HG02870 (cell line): ENCODE data around the gene SOD3.

Source experiments
- ATAC-seq: cut with Tn5 transposase; IDR thresholded peaks from one replicate; pipeline ENCODE4 v1.9.1; 2021; ENCODE audit warnings: mild to moderate bottlenecking, moderate library complexity; ENCODE audit not compliant: unreplicated experiment

SOD3 gene

DNA sequence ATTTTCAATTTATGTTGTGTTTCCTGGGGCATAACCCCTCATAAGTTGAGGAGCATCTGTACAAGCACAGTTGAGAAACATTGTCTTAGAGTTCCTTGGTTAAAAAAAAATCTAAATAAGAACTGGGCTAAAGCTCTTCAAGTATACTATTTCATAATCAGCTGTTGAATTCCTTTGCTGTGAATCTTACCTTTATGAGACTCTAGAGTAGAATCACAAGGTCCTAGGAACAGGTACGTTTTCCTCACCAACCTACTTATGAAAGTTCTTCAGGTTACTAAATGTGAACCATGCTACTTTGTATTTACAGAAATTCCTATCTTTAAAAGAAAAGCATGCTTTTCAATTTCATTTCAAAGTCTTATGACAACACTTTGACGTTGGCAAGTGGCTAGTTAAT, 20.9 kb upstream of the SOD3 start:
- ATAC-seq = no peak

DNA sequence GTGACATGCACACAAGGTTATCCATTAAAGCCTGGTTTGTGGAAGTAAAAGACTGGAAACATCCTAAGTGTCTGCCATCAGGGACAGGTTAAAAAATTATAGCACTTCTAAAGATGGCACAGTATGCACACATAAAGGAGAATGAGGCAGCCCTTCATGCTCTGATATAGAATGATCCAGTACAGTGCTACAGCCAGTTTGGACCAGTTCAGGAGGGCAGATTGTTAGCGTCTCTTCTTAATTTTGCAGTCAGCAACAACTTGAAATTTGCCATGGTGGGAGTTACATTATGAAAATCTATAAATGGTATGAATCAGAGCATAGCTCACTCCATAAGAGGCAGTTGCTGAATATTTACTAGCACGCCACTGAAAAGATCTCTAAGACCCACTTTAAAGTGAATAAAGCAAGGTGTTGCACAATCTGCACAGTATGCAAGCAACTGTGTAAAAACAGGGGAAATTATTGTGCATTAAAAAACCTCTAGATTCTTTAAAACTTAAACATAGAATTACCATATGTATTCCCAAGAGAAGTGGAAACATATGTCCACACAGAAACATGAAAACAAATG, 20.3 kb upstream of the SOD3 start:
- ATAC-seq = no peak

DNA sequence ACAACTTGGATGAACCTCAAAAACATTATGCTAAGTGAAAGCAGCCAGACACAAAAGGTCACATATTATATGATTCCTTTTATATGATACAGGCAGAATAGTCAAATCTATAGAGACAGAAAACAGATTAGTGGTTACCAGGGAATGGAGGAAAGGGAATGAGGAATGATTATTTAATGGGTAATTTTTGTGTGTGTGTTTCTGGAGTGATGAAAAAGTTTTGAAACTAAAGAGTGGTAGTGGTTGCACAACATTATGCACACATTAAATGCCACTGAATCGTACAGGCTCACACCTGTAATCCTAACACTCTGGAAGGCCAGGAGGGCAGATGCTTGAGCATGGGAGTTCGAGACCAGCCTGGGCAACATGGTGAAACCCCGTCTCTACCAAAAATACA, 19.6 kb upstream of the SOD3 start:
- ATAC-seq = no peak

DNA sequence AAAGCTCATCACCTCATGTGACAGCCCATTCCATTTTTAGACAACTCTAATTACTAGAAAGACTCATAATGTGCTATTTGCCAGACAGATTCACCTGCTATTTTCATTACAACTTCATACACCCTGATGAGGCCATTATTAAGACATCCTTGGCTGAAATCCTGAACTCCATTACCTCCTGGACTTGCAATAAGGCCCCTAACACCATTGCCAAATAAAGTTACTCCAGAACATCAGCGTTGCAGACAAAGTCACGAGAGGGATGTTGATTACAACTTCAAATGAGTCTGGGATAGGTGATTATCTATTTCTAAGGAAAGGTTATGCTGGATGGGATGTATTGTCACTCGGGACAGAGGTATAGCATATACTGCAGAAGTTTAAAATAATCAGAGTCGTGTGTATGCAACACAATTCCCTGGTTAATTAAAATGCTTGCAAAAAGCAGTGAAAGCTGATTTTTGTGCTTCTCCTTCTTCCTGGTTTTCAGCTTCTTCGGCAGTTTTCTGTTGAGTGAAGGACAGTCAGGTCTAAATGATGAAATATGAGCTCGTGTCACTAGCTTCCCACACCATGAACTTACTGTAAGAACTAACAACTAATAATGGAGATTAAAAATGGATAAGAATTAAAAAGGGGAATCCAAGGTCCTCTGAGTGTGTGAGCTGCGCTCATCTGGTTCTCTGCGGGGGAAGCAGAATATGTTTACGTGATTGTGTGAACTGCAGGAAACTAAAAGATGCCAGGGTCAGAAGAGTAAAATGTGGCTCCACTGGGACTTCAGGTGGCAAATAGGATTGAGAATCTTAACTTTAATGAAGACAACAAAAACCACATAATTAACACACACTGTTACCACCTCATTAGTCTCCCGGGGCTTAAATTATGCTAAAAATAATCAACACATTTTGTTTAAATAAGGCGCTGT, 17.6 kb upstream of the SOD3 start:
- ATAC-seq = no peak

DNA sequence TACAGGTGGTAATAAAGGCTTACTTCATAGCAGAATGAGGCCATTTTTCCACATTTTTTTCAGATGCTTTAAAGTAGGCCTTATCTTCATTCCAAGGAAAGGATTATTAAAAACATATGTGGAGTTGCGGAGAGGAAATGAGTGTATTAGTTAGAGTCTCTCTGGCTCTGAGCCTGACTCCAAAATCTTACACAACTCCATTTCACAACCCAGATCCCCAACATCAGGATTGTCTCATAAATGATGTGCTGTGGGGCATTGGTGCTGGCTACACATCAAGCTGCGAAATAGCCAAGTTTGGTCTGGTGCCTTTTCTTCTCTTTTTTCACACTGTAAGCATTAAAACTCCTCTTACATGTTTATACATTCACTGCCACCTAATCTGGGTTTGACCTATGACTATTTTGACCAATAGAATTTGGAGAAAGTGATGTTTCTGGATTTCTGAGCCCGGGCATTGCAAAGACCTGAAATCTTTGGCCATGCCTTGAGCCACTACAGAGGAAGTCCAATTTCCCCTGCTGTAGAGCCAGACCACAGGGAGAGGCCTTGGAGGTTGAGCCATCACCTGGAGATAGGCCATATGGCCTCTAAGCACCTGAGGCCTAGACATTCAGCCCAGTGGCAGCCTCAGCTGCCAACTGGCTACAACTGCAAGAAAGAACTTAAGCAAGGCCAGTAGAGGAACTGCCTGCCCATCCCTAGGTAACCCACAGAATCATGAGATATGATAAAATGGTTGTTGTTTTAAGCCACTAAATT, 16.7 kb upstream of the SOD3 start:
- ATAC-seq = no peak

DNA sequence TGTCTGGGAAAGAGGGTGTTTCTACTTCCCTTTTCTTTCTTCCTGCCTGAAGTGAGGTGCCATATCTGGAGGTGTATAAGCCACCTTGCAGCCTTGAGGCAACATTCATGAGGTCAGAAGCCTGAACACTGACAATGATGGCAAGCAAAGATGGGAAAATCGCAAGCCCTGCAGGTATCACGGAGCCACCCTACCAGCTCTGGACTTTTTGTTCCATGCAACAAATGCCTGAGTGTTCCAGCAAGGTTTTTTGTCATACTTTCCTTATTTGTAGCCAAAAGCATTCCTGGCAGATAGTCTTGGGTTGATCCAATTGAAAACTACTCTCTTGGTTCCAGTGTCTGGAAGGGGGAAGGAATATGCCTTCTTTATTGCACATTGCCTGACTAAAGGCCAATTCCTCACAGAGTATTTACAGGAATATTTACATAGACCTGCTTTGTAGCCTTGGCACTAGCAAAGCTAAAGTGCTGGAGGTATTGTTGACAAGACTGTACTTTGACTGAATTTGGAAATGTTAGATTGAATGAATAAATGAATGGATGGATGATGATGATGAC, 14.4 kb upstream of the SOD3 start:
- no peak for ATAC-seq

DNA sequence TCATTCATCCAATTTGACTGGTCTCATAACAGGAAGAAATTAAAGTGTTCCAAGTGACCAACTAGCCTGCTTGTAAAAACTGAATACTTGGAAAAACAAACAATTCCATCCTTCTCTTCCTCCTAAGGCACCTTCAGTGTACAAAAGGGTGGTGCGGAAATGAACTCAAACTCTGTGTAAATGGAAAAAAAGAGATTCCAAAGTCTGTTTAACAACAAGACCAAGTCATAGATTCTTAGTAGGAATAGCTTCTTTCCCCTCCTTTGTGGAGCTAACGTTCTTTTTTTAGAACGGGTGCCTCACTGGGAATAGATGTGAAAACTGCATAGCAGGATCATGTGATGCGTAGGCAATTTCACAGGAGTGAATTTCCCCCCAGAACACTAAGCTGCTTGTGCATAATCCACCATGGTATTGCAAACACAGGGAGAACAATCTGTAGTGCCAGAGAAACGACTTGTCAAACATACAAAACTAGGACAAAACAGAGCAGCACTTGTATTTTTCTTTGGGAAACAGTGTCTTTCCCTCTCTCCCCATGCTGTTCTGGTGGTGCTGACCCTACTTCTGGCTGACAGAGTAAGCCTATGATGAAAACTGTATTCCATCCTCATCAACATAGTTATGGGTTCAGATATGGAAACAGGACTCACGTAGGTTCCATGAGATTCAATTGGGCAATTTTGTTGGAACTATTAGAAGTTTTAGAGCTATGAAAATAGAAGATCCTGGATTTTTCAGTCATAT, 13.2 kb upstream of the SOD3 start:
- ATAC-seq = no peak

DNA sequence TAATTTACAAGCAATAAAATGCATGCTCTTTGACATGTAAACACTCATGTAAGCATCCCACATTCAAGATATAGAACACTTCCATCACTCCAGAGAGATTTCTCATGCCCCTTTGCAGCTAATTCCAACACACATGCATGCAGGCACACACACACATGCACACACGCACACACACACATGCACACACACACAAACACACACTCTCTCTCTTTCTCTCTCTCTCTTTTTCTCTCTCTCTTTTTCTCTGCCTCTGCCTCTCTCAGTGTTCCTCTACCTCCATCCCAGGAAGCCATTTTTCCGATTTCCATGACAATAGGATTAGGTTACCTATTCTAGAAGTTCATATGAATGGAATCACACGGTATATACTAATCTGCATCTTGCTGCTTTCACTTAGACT, 11.9 kb upstream of the SOD3 start:
- no peak for ATAC-seq

DNA sequence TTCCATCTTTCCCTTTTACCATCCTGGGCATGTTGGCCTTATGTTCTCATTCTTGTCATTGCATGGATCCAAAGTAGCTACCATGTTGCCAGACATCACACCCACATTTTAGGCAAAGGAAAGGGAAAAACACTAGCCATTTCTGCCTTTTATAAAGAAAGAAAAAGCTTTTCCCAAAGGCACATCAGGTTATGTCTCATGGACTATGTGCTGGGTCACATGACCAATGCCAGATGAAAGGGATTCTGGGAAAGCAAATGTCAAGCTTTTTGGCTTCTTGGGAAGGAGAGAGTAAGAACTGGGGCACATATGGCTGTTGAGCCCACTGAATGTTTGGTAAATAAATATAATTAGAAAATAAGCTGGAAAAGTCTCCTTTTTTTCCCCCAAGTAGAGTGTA, 4.3 kb upstream of the SOD3 start:
- ATAC-seq = no peak

DNA sequence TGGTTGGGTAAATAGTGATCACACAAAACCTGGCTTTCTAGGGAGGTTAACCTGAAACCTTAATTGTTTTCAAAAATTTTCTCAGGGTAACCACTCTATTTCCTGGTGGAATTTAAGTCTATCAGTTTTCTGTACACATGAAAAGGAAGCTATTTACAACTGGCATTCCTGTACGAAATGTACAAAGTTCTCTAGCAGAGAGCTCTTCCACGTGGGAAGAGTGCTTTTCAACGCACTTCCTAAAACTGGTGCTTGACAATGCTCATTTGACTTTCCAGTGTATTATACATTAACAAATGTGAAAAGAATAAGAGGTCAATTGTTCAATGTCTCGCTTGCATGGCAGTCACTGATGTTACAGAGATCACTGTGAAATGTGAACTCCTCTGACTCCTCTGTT, 2.8 kb upstream of the SOD3 start:
- ATAC-seq = no peak

DNA sequence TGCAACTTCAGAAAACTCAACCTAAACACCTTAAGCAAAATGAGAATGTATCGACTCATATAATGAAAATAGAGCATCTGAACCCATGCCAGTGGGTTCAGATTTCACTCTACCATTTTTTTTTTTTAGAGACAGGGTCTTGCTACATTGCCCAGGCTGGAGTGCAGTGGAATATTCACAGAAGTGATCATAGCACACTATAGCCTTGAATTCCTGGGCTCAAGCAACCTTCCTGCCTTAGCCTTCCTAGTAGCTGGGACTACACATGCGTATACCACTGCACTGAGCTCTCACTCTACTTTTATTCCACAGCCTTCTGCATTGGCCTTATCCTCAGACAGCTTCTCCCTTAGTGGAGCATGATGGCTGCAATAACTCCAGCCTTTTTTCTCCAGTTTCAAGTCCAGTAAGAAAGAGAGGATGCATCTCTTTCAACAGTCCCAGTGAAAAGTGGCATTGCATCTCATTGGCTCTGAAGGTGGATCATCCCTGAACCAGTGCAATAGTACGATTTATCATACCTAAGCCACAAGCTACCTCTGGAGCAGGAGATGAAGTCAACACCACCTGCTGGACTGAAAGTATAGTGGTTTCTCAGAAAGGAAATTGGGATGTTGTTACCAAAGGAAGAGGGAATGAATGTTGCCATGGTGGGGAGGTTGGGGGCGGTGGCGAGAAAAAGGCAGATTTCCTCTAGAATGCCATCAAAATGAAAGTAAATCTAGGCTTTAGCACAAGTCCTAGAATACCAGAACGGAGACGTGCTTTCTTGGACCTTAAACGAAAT, 2.0 kb upstream of the SOD3 start:
- ATAC-seq = no peak

DNA sequence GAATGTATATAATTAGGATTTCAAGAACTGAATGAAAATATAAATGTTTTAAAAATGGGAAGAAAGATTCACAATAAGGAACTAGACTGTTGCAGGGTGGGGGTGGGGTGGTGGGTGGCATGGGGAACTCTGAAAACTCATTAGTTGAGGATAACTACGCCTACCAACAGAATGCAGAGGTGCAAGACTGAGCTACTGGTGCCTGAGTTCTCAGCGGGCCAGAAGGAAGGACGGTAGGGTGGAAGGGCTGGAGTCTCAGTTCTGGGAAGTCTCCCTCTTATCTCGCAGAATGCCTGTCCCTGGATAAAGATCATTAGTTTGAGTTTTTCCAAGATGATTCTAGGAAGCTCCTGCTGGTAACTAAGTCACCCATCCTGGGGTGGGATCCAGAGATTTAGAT, 1.3 kb upstream of the SOD3 start:
- no peak for ATAC-seq

DNA sequence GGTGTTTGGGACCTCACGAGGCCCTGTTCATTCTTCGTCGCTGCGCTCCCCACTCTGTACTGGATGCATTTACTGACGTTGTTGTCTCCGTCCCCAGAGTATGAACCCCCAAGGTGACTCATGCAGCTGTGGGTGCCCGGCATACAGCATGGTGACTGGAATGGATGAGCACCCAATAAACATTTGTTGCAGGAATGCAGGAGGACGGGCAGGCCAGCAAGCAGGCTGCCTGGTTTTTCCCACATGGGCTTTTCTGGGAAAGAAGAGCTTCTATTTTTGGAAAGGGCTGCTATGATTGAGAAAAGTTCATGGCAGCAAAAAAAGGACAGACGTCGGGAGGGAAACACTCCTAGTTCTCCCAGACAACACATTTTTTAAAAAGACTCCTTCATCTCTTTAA, 893 bp upstream of the SOD3 start:
- no peak for ATAC-seq

DNA sequence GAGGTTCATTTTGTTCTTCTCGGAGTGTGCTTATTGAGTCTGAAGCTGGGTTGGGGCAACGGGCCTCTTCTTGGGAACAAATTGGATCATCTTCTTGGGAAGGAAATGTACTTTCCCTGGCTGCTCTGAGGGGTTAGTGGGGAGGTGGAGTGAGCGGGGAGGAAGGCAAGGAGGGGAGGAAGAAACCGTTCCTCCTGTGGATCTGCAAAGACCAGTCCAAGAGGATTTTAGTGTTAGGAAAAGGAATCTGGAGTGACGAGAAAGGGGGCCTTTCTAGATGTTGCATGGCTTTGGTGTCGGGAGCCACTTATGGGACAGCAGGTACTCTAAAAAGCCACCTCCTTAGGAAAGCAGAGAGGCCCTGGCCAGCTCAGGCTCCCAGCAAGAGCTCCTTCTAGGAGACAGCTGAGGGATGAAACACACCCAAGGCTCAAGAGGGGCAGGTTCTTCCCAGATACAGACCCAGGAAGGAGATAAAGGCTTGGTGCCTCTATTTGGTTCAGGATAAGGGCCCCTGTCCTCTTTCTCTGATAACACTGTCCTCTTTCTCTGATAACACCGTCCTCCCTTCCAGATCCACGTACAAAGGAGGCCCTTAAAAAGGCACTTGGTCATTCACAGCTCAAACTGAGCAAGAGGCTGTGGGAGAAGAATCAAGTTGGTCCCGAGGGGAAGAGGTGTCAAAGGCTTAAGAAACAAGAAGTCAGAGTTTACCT, 451 bp downstream of the SOD3 start:
- ATAC-seq = no peak

DNA sequence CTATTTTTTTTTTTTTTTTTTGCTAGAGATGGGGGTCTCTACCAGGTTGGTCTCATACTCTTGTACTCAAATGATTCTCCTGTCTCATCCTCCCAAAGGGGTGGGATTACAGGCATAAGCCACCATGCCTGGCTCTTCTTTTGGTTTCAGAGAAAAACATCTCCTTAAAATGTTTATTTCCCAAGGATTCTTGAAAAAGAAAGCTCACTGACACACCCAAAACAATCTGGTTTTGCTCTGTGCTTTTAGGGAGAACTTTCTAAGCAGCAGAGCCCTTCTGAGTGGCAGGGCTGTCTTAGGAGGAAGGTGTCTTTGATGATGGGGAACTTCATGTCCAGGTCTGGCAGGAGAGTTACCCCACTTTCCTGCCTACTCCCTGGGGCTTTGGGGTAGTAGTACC, 1.2 kb downstream of the SOD3 start:
- ATAC-seq = no peak

DNA sequence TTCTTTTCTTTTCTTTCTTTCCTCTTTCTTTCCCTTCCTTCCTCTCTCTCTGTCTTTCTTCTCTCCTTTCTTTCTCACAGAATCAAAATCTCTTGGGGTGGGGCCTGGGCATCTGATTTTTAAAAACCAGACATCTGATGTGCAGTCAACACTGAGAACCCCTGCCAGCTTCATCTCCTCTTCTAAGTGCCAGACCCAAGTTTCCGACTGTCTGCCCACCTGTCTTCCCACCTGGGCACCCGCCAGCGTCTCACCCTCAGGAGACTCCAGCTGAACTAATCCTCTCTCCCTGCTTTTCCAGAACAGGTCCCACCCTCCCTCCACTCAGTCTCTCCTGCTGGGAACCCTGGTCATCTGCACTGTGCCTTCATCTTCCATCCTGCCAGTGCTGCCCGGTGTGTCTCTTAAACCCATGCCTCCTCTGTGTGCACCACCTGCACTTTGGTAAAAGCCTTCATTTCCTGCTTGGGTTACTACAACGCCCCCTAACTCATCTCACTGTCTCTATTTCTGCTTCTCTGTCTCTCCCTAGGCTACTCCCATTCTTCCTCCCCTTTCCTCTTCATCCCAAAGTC, 2.8 kb downstream of the SOD3 start:
- ATAC-seq = no peak

DNA sequence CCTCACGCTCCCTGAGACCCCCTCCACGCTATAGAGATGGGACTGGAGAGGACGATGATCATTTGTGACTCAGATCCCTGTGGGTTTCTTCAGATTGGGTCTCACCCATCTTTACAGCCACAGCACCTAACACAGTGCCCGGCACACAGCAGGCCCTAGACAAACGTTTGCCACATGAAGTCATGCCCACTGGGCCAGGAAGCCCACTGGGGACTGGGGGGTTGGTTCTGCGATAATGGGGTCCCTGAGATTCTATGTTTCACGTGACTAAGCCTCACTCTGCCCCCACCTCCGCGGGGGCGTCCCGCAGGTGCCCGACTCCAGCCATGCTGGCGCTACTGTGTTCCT, 3.8 kb downstream of the SOD3 start:
- ATAC-seq = no peak

DNA sequence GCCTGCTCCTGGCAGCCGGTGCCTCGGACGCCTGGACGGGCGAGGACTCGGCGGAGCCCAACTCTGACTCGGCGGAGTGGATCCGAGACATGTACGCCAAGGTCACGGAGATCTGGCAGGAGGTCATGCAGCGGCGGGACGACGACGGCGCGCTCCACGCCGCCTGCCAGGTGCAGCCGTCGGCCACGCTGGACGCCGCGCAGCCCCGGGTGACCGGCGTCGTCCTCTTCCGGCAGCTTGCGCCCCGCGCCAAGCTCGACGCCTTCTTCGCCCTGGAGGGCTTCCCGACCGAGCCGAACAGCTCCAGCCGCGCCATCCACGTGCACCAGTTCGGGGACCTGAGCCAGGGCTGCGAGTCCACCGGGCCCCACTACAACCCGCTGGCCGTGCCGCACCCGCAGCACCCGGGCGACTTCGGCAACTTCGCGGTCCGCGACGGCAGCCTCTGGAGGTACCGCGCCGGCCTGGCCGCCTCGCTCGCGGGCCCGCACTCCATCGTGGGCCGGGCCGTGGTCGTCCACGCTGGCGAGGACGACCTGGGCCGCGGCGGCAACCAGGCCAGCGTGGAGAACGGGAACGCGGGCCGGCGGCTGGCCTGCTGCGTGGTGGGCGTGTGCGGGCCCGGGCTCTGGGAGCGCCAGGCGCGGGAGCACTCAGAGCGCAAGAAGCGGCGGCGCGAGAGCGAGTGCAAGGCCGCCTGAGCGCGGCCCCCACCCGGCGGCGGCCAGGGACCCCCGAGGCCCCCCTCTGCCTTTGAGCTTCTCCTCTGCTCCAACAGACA, 4.4 kb downstream of the SOD3 start:
- no peak for ATAC-seq
